SJSA1 (cell line): ENCODE measurements around the gene CTBP1. TPM values are rescaled to one million over a fixed set of nuclear protein-coding genes. Genes with fewer than 3 reads are reported as not detected.

Experiments used
- DNase-seq, 2 experiments: peaks; one replicate each; pipeline ENCODE4 v3.0.0-alpha.2; 2015 to 2020; ENCODE audit warnings: low spot score in 2 of 2, low read depth in 1 of 2
- H3K27ac ChIP-seq: fragments of 250-450 bp; sonication (Bioruptor Pico); 2 replicates; pipeline ENCODE4 v1.5.1; 2020; ENCODE audit warnings: mild to moderate bottlenecking, moderate library complexity
- H3K27me3 ChIP-seq: fragments of 250-450 bp; sonication (Bioruptor Pico); replicated peaks from 2 replicates; pipeline ENCODE4 v1.5.1; 2020; ENCODE audit warnings: mild to moderate bottlenecking, moderate library complexity
- H3K36me3 ChIP-seq: fragments of 250-450 bp; sonication (Bioruptor Pico); 2 replicates; pipeline ENCODE4 v1.5.1; 2020; ENCODE audit warnings: mild to moderate bottlenecking
- H3K4me1 ChIP-seq: fragments of 250-450 bp; sonication (Bioruptor Pico); replicated peaks from 2 replicates; pipeline ENCODE4 v1.6.1; 2021; ENCODE audit warnings: mild to moderate bottlenecking
- H3K4me3 ChIP-seq: fragments of 250-450 bp; sonication (Bioruptor Pico); 2 replicates; pipeline ENCODE4 v1.5.1; 2020; ENCODE audit warnings: mild to moderate bottlenecking
- H3K9me3 ChIP-seq: fragments of 250-450 bp; sonication (Bioruptor Pico); replicated peaks from 2 replicates; pipeline ENCODE4 v1.5.1; 2020; ENCODE audit warnings: mild to moderate bottlenecking
- total RNA-seq: library from RNA; depleted of rRNA; stranded (reverse); fragments of >200 nt; shearing (Covaris generic); gene quantifications from 2 replicates; pipeline ENCODE4 v1.2.3, GENCODE V29; 2014

CTBP1 gene
- total RNA-seq, 1 experiment from 2014 or later: 89.3 TPM

DNA sequence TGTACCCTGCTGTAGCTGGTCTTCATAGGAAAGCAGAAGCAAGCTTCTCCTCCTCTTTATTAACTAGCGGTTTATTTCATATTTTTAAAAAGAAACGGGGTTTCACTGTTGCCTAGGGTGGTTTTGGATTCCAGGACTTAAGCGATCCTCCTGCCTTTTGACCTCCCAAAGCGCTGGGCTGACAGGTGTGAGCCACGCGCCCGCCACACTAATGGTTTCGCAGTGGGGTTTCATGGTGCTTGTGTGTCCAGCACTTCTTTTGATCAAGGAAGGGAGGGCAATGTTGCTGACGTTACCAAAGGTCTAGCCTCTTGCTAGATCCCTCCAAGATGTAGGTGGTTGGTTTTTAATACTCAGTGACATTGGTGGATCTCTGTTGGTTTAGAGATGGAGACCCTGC is 42.2 kb upstream of the CTBP1 start:
- H3K27me3 ChIP-seq: no peaks in the 10 kb centered on the region
- no peaks in the 10 kb centered on the region for H3K36me3 ChIP-seq
- no peaks in the 10 kb centered on the region for H3K4me1 ChIP-seq
- H3K27ac ChIP-seq: no peak overlapping the region
- H3K4me3 ChIP-seq: peak overlapping the region; percentile 93; the same call in 1 of the 2 replicates
- H3K9me3 ChIP-seq: no peaks in the 10 kb centered on the region
- no peak for DNase-seq

DNA sequence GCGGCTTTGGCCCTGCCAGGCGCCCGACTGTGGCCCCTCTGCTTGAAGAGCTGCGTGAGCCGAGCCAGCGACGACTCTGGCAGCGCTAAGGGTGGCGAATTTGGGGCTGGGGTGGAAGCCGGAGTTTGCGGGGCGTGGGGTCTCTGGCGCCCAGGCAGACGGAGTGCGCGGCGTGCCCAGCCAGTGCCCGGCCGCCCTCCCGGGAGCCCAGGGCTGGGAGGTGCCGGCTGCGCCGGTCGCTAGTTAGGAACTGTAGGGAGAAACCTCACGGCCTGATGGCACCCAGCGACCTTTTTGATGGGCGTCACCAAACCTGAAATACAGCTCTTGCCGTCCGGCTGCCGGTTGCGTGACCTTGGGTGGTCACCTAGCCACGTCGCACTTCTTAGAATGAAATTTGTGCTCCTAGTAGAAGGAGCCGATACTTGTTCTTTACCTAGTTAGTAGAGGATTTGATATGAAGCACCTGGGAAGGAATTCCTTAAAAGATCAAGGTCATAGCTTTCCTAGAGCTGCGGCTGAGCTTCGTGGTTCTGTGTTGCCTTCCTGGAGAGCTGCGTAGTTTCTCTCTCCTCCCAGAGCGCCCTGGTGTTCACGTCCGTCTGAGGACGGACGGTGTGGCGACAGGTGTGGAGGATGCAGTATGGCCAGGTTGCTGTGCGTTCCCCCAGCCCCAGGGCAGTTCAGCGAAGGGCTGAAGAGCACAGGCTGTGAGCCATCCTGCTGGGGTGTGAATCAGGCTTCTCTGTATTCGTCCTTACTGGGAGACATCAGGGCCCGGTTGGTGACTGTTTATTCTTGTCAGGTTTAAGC is 41.4 kb upstream of the CTBP1 start:
- Histone ChIP-seq H3K9me3 (no peaks in the 10 kb centered on the region), H3K4me1 (no peaks in the 10 kb centered on the region), H3K4me3 (peak overlapping the region; percentile 93), H3K27ac (peak overlapping the region; percentile 42; the same call in 1 of the 2 replicates), H3K36me3 (no peaks in the 10 kb centered on the region), H3K27me3 (no peaks in the 10 kb centered on the region)
- DNase-seq: no peak

DNA sequence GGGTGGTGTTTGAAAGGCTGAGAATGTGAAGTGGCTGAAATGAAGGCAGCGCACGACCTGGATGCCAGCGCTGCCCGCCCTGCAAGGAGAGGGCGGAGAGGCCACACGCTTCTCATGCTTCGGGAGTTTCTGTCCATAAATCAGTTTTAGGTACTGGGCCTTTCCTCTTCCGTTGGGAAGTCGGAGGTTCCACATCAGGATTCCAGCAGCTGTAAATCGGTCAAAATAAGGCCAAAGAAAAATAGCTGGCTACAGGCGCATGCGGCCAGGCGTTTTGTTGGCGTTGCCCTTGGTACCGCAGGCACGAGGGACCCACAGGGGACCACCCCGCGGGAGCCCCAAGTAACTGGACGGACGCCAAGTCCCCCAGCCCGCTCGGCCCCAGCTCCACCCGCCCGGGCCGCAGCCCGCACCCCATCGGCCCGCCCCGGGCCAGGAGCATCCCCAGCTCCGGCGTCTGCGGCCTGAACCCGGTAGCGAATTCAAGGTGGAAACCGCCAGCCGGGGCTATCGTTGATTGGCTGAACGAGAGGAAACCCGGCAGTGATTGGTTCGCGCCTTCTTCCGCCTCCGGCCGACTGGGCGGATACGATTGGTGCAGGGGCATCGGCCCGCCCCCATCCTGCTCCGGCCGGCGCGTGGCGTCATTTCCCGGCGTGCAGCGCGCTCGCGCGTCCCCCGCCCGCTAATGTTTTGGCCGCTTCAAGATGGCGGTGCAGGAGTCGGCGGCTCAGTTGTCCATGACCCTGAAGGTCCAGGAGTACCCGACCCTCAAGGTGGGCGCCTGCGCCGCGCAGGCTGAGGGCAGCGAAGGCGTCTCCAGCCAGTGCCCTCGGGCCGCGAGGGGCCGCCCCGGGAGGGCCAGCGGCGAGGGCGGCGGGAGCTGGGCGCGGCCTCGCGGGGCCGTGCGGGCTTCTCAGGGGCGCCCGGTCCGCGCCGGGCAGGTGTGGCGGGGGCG is 40.6 kb upstream of the CTBP1 start, which contains the start of gene MAEA:
Gene MAEA, plus strand, starts transcription at position 685 of the 958 bp plus-strand sequence. Its CDS starts 23 bp downstream, at position 708.
- Histone ChIP-seq H3K27me3 (no peaks in the 10 kb centered on the region), H3K36me3 (no peaks in the 10 kb centered on the region), H3K4me3 (peak within 1 kb of the TSS; percentile 93), H3K27ac (peak within 1 kb of the TSS; percentile 65), H3K4me1 (no peaks in the 10 kb centered on the region), H3K9me3 (no peaks in the 10 kb centered on the region)
- DNase-seq: peak; percentile 84 to 91

DNA sequence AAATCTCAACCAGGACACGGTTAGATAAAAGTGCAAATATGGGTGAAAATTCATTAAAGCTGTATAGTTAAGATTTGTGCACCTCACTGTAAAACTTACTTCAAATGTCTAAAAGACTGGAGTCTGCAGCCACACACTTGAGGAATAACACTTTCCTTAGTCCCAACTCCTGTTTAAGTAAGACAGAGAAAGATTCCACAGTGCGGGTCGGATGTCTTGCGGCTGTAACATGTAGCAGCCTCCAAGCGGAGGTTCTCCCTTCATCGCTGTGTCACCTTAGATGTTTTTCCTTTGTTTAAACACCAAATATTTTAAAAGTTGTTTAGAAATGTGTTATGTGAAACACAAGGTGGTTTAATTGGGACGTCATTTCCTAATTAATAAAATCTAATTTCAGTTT is 39.9 kb upstream of the CTBP1 start:
- Histone ChIP-seq H3K4me3 (peak overlapping the region; percentile 93), H3K27ac (no peak overlapping the region; the same call in 1 of the 2 replicates), H3K4me1 (no peaks in the 10 kb centered on the region), H3K27me3 (no peaks in the 10 kb centered on the region), H3K36me3 (no peaks in the 10 kb centered on the region), H3K9me3 (no peaks in the 10 kb centered on the region)
- no peak for DNase-seq

DNA sequence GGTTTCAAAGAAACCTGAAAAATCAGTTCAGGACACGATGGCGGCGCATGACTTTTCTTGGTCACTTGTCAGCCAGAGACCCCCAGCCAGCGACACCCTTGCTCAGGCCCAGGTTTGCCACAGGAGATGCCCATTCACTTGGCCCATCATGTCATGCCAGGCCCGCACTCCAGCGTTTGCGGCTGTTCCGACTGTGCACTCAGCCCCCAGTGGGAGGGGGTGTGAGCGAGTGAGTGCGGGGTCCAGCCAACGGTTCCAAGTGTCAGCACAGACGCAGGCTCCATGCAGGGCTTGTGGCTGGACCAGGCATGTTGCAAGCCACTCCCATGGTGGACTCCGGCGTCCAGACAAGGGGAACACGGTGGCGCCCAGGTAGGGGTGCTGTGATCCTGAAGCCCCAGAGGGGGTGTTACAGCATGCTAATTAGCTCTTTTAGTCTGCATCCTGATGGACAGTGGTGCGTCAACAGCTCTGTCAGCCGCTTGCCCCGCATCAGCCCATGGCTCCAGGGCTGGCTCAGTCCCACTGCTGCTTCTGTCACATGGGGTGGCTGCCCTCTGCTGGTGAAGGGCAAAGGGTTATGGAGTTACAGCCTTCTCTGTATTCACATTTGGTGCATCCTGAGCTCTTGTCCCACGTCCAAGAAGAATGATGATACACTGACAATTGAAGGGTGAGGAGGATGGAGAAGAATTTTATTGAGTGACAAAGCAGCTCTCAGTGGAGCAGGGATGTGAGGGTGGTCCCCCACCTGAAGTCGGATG is 37.0 kb upstream of the CTBP1 start:
- Histone ChIP-seq H3K9me3 (no peaks in the 10 kb centered on the region), H3K36me3 (no peaks in the 10 kb centered on the region), H3K4me1 (no peaks in the 10 kb centered on the region), H3K27ac (no peak overlapping the region), H3K4me3 (no peak overlapping the region), H3K27me3 (no peaks in the 10 kb centered on the region)
- DNase-seq: no peak

DNA sequence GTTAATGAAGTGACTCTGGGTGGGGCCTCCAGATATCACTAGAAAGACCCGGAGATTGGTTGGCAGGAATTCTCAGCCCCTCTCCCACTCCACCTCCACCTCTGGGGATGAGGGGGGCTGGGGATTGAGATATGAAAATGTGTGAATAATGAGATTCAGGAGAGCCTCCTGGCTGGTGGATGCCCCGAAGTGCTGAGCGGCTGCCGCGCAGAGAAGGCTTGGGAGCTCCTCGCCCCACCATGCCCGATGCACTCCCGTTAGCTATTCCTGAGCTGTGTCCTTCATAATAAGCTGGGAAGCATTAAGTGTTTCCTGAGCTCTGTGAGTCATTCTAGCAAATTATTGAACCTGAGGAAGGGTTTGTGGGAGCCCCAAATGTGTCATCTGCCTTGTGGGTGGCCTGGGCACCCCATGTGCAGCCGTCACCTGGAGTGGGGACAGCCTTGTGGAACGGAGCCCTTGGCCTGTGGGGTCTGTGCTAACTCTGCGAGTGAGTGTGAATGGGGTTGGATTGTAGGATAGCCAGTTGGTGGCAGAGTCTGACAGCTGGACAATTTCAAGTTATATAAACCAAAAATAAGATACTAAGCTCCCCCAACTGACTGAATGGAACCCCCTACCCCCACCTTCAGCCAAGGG is 36.3 kb upstream of the CTBP1 start:
- no peaks in the 10 kb centered on the region for H3K36me3 ChIP-seq
- no peaks in the 10 kb centered on the region for H3K9me3 ChIP-seq
- no peak overlapping the region for H3K4me3 ChIP-seq
- H3K27ac ChIP-seq: no peak overlapping the region
- no peaks in the 10 kb centered on the region for H3K27me3 ChIP-seq
- DNase-seq: no peak
- H3K4me1 ChIP-seq: no peaks in the 10 kb centered on the region

DNA sequence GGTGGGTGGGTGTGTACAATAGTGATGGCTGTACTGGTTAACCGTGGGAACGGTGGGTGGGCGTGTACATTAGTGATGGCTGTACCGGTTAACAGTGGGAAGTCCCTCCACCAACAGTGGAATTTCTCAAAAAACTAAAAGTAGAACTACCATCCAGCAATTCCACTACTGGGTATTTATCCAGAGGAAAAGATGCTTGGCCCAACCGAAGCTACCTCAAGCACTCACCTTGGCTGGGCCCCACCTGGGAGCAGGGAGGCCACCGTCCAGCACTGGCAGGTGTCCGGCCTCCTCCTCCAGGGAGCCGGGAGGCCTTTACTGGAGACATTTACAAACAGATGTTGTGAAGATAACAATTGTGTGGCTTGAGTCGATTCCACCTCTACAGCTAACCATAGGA is 34.8 kb upstream of the CTBP1 start:
- Histone ChIP-seq H3K9me3 (no peaks in the 10 kb centered on the region), H3K27me3 (no peaks in the 10 kb centered on the region), H3K4me1 (no peaks in the 10 kb centered on the region), H3K4me3 (no peak overlapping the region), H3K27ac (no peak overlapping the region), H3K36me3 (no peaks in the 10 kb centered on the region)
- DNase-seq: no peak

DNA sequence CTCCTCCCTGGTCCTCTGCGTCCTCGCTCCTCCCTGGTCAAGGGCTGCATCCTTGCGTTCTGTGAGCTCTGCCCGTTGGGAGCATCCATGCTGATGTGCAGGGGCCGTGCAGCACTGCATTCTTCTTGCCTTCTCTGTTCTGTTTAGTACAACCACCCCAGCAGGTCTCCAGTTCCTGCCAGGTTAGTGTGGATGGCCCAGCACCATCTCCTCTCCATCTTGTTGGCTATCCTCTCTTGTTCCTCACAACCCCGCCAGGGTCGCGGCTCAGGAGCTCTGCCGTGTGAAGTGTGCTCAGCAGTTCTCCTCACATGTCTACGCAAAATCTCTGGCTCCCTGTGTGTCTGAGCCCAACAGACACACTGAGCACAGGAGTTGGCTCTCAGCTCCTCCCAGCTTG is 30.3 kb upstream of the CTBP1 start:
- no peak for DNase-seq
- Histone ChIP-seq H3K36me3 (no peaks in the 10 kb centered on the region), H3K4me3 (no peak overlapping the region), H3K27ac (no peak overlapping the region), H3K4me1 (peaks cover 4% of the 10 kb centered on the region; the same call in 1 of the 2 replicates), H3K9me3 (no peaks in the 10 kb centered on the region), H3K27me3 (no peaks in the 10 kb centered on the region)

DNA sequence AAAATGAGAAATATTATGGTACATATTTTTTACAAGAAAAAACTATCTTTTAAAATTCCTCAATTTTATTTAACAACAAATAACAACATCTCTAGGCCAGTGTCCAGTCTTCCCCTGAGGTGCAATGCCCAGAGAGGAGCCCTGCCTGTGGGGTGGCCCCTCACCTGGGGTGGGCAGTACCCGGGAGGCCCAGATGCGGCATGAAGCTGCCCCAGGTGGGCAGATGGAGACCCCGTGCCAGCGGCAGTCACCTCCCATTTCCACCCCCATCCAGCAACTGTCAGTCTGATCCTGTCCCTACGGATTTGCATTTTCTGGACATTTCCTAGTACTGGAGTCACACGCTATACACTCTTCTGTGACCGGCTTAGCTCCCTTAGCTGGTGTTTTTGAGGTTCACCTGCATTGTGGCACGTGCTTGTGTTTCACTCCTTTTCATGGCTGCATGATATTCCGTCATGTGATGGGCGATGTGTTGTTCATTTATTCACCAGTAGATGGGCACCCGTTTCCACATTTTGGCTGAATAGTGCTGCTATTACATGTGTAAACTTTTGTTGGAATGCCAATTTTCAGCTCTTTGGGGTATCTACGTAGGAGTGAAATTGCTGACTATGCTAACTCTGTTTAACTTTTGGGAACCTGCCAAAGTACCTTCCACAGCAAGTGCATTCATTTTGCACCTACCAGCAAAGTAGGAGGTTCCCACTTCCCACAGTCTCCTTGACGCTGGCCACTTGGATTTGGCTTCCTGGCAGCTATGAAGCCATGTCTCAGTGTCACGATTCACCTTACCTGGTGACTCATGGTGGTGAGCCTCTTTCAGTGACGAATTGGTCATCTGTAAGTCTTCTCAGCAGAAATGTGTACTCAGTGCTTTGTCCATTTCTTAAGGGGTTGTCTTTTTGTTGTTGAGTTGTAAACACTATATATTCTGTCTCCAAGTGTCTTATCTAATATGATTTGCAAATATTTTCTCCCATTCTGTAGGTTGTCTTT is 29.0 kb upstream of the CTBP1 start:
- H3K36me3 ChIP-seq: no peaks in the 10 kb centered on the region
- peaks cover 4% of the 10 kb centered on the region; the same call in 1 of the 2 replicates for H3K4me1 ChIP-seq
- no peaks in the 10 kb centered on the region for H3K27me3 ChIP-seq
- no peak overlapping the region for H3K27ac ChIP-seq
- H3K4me3 ChIP-seq: no peak overlapping the region
- DNase-seq: no peak
- H3K9me3 ChIP-seq: no peaks in the 10 kb centered on the region

DNA sequence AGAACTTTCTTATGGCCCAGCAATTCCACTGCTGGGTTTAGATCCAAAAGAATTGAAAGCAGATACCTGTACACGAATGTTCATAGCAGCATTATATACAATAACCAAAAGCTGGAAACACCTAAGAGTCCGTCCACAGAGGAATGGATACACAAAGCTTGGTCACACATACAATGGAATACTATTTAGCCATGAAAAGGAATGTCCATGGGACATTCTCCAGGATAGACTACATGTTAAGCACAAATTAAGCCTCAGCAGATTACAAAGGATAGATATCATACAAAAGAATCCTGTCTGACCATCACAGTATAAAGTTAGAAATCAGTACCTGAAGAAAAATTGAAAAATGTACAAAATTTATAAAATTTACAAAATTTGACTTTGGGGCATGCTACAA is 28.1 kb upstream of the CTBP1 start:
- H3K27me3 ChIP-seq: no peaks in the 10 kb centered on the region
- no peak for DNase-seq
- peaks cover 4% of the 10 kb centered on the region; the same call in 1 of the 2 replicates for H3K4me1 ChIP-seq
- H3K9me3 ChIP-seq: no peaks in the 10 kb centered on the region
- no peak overlapping the region for H3K4me3 ChIP-seq
- no peaks in the 10 kb centered on the region for H3K36me3 ChIP-seq
- no peak overlapping the region for H3K27ac ChIP-seq

DNA sequence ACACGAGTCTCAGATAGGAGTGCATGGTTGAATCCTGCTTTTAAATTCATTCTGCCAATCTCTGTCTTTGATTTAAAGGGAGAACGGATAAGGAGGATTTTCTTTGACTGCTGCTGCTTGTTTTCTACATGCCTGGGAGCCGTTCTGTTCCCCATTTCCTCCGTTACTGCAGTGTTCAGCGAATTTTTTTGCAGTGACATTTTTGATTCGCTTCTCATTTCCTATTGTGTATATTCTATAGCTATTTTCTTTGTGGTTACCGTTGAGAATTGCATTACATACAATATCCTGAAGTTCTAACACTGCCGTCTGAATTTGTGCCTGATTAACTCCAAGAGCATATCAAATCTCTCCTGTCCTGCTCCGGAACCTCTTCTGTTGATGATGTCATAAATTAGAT is 25.9 kb upstream of the CTBP1 start:
- Histone ChIP-seq H3K9me3 (no peaks in the 10 kb centered on the region), H3K4me3 (no peak overlapping the region), H3K4me1 (peaks cover 4% of the 10 kb centered on the region; the same call in 1 of the 2 replicates), H3K27me3 (no peaks in the 10 kb centered on the region), H3K36me3 (no peaks in the 10 kb centered on the region), H3K27ac (no peak overlapping the region)
- peak in 1 of 2 experiments; percentile 23 for DNase-seq

DNA sequence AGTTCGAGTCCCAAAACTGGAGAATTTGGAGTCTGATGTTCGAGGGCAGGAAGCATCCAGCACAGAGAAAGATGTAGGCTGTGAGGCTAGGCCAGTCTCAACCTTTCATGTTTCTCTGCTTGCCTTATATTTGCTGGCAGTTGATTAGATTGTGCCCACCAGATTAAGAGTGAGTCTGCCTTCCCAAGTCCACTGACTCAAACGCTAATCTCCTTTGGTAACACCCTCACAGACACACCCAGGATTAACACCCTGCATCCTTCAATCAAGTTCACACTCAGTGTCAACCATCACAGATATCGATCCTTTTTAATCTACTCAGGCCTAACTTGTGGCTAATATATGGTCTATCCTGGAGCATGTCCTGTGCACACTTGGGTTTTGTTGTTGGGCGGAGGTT is 22.8 kb upstream of the CTBP1 start:
- Histone ChIP-seq H3K27me3 (no peaks in the 10 kb centered on the region), H3K9me3 (no peaks in the 10 kb centered on the region), H3K4me3 (no peak overlapping the region), H3K36me3 (no peaks in the 10 kb centered on the region), H3K27ac (no peak overlapping the region), H3K4me1 (peaks cover 4% of the 10 kb centered on the region; the same call in 1 of the 2 replicates)
- DNase-seq: no peak
